H1 (cell line): Measurements from ENCODE around the gene ARHGAP26. TPM values are rescaled to one million over a fixed set of nuclear protein-coding genes. Genes with fewer than 3 reads are reported as not detected.

ENCODE experiments used
- BCL11A ChIP-seq, 2 experiments: IDR thresholded peaks; one replicate each; pipeline ENCODE4 v1.6.1; 2011; ENCODE audit warnings: low read depth in 2 of 2, low read length in 2 of 2, mild to moderate bottlenecking in 2 of 2
- CHD7 ChIP-seq: fragments of 300-600 bp; sonication (generic); IDR thresholded peaks from 2 replicates; pipeline ENCODE4 v1.7.1; 2012; ENCODE audit warnings: low read length, moderate library complexity, mild to moderate bottlenecking, inconsistent platforms; ENCODE audit not compliant: insufficient replicate concordance
- EZH2 ChIP-seq: fragments of 200-600 bp; sonication (generic); IDR thresholded peaks from 2 replicates; pipeline ENCODE4 v1.7.1; 2012; ENCODE audit warnings: low read depth, mild to moderate bottlenecking, moderate library complexity, low read length, inconsistent platforms; ENCODE audit not compliant: severe bottlenecking
- NANOG ChIP-seq: IDR thresholded peaks from 2 replicates; pipeline ENCODE4 v1.6.1; 2011; ENCODE audit warnings: low read length, low read depth, mild to moderate bottlenecking, inconsistent platforms; ENCODE audit not compliant: insufficient read depth, poor library complexity, severe bottlenecking
- RAD21 ChIP-seq, 2 experiments: IDR thresholded peaks in 1 of 2; conservative IDR thresholded peaks in 1 of 2; 2 replicates each; pipeline ENCODE4 v1.6.1; 2011; ENCODE audit warnings: low read depth in 2 of 2, low read length in 2 of 2, improper control_type of control experiment in 1 of 2, inconsistent platforms in 1 of 2, mild to moderate bottlenecking in 1 of 2, moderate library complexity in 1 of 2
- SP1 ChIP-seq: IDR thresholded peaks from 2 replicates; pipeline ENCODE4 v1.6.1; 2011; ENCODE audit warnings: low read depth, low read length
- TAF1 ChIP-seq: IDR thresholded peaks from 2 replicates; pipeline ENCODE4 v1.6.1; 2011; ENCODE audit warnings: mild to moderate bottlenecking, low read depth, low read length
- polyA plus RNA-seq, 7 experiments: library from polyadenylated mRNA; depleted of rRNA in 3 of 7; stranded (reverse) in 5 of 7; unstranded in 2 of 7; fragments of >200 nt in 5 of 7; fragments of 200-250 nt in 2 of 7; gene quantifications; 1 replicate in 5 of 7; 2 replicates in 1 of 7; 4 replicates in 1 of 7; pipeline versions ENCODE4 v1.2.1 to v1.2.3, GENCODE V29; 2011 to 2013; ENCODE audit warnings: missing spikeins in 2 of 7, mixed read lengths in 2 of 7
- total RNA-seq: library from RNA; stranded (reverse); fragmentation: NEBNext Ultra II Directional; extraction: Animal tissue kit (Norgen Biotek cat#: 25700); gene quantifications from 2 replicates; pipeline ENCODE4 v1.2.1, GENCODE V29; 2021

Gene ARHGAP26
- total and polyA plus RNA-seq, 2 of the 8 experiments (the other 6 are each of a cell fraction or from before 2014, with no cell fraction given) = 7.1 to 24.8 TPM

DNA sequence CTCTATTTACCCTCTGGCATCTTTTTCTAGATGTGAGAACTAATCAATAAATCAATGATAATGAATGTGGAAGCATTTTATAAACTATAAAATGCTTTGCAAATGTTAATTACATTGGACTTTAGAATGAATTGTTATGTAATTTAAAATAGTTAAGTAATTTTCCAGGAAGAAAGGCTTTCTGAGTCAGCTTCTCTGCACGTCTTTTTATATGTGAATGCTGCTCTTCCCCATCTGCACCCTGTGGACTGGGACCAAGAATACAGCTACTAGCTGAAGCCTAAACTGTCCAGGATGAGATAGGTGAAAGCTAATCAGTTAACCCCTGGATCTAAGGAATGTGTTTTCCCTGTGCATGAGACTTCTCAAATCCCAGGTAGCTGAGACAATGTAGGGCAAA lies 340.4 kb downstream of the ARHGAP26 start (continued):
- TF ChIP-seq CHD7 (no peak), BCL11A (IDR thresholded peaks at IDR 0.05; ENCODE audit: low read depth in 2 of 2, low read length in 2 of 2) (no peak), TAF1 (no peak), EZH2 (no peak), NANOG (no peak), RAD21 (IDR thresholded peaks at IDR 0.05 in 1 of 2, conservative IDR thresholded peaks at IDR 0.05 in 1 of 2; ENCODE audit: low read depth in 2 of 2, low read length in 2 of 2) (no peak), SP1 (no peak)
